A549 (cell line): ENCODE data around the gene SEC24D.
"Not testable (repeated sequence)": the region's sequence is repeated elsewhere in the genome, so short reads cannot be mapped to it uniquely, and the experiment has no call there.

Experiments
- CTCF ChIP-seq: fragments of >200 bp; sonication (Bioruptor Twin); formaldehyde crosslinking; IDR thresholded peaks from 3 replicates; pipeline ENCODE4 v1.5.1; 2016
- KDM1A ChIP-seq: fragments of 200-600 bp; sonication (generic); IDR thresholded peaks from 2 replicates; pipeline ENCODE4 v1.6.1; 2016; ENCODE audit warnings: low read depth, mild to moderate bottlenecking
- REST ChIP-seq: fragments of 200-600 bp; sonication (generic); IDR thresholded peaks from 2 replicates; pipeline ENCODE4 v1.6.1; 2016; ENCODE audit warnings: antibody characterized with exemption, mild to moderate bottlenecking, moderate library complexity

GRCh38 chr4:118791690-118792446, 44.1 kb downstream of the SEC24D start:
- not testable (repeated sequence) for TF ChIP-seq KDM1A, REST, CTCF
